ENCODE results near the gene TIGAR.

Gene TIGAR

DNA sequence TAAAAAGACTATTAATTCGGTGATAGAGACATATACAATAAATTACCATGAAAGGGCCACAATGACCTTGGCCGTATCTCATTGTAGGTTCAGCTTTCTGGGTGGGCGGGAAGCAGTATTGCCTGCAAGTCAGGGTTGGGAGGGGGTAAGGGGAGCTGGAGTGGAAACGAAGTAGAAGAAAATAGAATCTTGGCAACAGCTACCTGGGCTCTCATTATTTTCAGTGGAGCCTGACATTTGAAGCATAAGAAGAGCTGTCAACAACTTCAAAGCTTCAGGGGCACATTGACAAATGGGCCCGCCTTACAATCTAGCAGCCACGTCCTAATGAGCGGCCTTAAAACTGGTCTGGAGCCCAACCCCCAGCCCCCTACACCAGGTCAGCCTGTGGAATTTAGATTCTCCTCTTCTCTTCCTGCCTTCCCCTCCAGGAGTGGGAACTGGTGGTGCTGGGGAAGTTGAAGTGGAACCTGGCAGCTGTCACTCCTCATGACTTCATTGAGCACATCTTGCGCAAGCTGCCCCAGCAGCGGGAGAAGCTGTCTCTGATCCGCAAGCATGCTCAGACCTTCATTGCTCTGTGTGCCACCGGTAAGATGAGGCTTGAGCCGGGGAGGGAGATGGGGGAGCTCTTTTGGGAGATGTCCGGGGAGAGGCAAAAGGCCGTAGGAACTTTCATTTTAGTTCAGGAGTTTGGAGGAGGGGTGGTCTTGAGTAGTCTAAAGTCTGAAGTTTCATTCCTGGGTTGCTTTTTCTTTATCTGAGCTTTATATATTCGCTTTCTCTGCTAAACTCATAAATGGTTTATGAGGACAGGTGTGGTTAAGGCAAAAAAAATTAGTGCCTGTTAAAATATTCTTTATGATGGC lies 42.5 kb upstream of the TIGAR start:
- TF ChIP-seq POLR2A (IDR thresholded peaks at IDR 0.05; ENCODE audit: low read length) (no peak), GATA1 (IDR thresholded peaks at IDR 0.05; ENCODE audit: low read depth, low read length) (no peak)
- no peak for DNase-seq

DNA sequence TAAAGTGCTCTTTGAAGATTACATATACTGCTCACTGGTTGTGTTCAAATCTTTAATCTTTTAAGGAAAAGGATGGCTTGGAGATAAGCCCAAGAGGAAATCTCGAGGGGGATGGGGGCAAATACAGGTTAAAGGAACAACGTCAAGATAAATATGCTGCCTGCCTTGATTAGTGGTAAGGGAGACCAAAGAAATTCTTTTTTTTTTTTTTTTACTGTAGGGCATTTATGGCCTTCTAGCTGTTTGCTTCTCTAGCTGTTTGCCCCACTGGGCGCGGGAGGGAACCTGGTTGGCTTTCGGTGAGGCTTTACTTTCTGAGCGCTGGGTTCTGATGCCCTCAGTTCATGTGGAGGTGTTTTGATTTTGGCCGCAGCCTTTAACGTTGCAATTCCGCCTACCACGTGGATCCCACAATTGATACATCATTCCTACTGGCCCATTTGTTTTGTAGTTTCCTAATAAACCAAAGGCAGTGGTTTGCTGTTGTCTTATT lies 41.8 kb upstream of the TIGAR start:
- TF ChIP-seq POLR2A (IDR thresholded peaks at IDR 0.05; ENCODE audit: low read length) (no peak), GATA1 (IDR thresholded peaks at IDR 0.05; ENCODE audit: low read depth, low read length) (no peak)

DNA sequence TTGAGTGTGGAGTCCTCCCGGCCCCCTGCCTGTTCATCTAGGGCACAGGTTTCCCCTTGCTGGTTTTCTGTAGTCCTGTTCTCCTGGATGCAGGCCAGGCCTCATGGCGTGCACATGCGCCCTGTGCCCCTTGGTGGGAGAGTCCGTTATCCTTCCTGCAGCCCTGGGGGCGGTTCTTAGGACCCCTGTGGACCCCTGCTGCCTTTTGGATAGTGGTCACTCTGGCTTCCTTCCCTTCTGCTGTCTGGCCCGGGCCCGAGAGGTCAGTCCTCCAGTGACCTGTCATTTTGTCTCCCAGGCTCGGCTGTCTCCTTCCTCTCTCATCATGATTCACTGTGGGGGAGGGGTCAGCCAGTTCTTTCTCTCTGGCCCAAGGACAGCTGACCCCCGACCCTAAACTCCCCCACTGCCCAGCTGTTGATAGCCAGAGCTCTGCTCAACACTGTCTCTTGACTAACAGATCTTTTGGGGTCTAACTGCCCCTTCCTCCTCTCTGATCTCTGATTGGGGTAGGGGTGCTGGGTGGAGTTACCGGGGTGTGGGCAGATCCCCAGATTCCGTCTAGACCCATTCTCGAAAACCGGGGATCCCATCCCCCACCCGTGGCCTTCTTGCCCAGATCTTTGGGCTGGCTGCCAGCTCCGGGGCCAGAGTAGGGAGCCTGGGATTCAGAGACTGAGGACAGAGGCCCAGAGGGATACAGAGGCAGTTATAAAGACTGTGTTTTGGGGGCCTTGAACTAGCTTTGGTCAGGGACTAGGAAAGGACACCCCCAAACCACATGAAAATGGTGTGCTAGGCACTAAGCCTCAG lies 40.5 kb upstream of the TIGAR start:
- TF ChIP-seq GATA1 (IDR thresholded peaks at IDR 0.05; ENCODE audit: low read depth, low read length) (no peak), POLR2A (IDR thresholded peaks at IDR 0.05; ENCODE audit: low read length) (no peak)
- no peak for DNase-seq

More for the DNA sequence above, 41.8 kb upstream of the TIGAR start:
- no peak for DNase-seq

DNA sequence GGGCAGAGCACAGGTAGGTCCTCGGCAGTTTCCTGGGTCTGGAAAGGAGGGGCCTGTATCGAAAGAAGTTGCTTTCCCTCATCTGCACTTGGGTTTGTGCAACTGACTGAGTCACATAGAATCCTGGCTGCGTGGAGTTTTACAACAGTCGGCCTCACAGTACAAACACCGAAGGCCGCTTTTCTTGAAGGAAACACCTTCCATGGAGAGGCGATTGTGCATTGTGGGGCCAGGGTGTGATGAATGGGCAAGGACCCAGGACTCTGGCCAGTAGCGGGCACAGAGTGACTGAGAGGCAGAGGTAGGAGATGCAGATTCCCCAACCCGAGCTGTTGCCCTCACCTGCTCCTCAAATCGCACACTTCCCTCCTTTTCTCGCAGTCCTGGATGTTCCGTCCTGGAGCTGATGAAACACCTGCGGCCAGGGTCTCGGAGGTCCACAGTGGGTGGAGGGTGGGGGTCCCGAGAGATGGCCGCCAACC lies 39.8 kb upstream of the TIGAR start:
- TF ChIP-seq POLR2A (IDR thresholded peaks at IDR 0.05; ENCODE audit: low read length) (no peak), GATA1 (IDR thresholded peaks at IDR 0.05; ENCODE audit: low read depth, low read length) (no peak)
- no peak for DNase-seq

DNA sequence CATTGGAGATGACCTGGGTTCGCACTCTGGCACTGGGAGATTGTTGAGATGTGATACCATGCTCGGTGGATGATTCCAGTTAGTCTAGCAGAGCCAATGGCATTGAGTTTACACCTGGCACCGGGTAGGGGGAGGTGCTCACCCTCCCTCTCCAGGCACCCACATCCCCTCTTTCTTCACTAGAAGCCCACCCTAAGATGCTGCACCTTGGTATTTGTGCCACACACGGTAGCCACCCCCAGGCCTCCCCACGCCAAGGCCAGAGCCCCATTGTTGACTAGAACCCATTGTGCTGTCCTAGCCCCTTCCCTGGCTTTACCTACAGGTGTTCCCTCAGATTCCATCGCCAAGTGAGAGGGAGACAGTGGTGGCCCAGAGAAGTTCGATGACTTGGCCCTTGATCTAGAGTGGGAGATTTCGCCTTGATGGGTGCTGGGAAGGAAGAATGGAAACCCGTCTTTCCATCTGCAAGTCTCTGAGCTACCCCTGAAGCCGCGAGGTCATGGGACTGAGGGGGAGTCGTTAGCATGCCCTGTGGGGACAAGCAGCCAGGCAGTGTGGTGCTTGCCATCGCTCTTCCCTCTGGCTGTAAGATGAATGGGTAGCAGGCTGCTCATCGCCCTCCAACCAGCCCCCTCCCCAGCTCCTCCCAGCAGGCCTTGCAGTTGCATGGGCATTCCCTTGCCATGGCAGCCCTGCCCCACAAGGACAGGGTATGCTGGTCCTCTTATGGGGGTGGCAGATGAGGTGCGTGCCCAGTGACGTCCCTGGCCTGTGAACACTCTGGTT lies 38.7 kb upstream of the TIGAR start:
- DNase-seq = no peak
- no peak for TF ChIP-seq GATA1 (IDR thresholded peaks at IDR 0.05; ENCODE audit: low read depth, low read length)
- TF ChIP-seq POLR2A (IDR thresholded peaks at IDR 0.05; ENCODE audit: low read length) = no peak

DNA sequence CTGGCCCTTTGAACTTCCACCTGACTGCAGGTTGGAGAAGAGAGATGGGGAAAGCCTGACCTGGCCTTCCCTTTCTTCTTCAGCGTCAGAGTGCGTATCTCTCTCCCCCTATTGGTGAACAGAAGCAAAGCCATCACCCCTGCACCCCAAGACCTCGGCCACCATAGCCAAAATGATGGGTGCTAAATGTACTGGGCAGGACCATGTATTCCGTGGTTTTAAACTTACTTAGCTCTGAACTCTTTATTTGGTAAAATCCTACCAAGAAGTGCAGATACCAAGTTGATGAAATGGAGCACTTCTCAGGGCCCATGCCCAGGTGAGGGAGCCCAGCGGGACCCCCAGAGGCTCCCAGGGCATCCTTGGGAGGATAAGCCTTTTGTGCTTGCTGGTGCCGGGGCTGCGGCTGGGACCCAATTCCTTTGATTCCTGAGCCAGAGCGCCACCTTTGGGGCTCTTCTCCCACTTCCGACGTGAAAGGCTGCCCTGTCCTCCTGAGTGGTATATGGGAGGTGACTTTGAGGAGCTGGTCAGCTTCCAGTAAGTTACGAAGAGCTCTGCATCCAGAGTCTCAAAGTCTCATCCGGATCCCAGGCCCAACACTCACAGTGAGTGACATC lies 38.0 kb upstream of the TIGAR start:
- DNase-seq = no peak
- TF ChIP-seq POLR2A (IDR thresholded peaks at IDR 0.05; ENCODE audit: low read length) = no peak
- no peak for TF ChIP-seq GATA1 (IDR thresholded peaks at IDR 0.05; ENCODE audit: low read depth, low read length)

DNA sequence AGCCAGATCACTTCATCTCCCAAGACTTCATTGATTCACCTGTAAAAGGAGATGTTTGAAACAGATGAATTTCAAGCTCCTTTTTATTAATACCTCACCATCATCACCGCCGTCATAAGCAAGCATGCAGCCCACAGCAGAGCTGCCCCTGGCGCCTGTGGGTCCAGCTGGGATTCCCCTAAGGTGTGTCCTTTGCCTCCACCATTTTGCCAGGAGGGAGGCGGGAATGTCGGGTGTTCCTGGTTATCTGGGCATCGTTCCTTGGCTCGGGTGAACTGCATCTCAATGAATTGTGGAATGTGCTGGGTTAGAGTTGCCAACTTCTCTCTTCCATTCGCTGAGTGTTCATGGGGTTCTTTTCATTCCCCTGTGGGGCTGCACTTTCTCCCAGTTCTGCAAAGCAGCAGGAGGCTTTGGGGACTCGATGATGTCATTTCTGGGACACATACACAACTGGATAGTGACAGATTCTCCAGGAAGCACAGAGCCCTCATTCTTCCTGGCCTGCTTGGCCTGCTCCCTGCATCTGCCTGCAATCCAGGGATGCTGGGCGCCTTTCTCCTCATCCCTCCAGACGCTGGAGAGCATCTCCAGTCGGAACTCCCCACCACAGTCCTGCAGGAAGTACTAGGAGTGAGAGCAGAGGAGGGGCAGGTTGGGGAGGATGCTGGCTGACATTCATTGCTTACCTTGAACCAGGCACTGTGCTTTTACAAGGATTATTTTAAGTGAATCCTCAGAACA lies 37.3 kb upstream of the TIGAR start:
- TF ChIP-seq POLR2A (IDR thresholded peaks at IDR 0.05; ENCODE audit: low read length) = no peak
- no peak for TF ChIP-seq GATA1 (IDR thresholded peaks at IDR 0.05; ENCODE audit: low read depth, low read length)
- no peak for DNase-seq

DNA sequence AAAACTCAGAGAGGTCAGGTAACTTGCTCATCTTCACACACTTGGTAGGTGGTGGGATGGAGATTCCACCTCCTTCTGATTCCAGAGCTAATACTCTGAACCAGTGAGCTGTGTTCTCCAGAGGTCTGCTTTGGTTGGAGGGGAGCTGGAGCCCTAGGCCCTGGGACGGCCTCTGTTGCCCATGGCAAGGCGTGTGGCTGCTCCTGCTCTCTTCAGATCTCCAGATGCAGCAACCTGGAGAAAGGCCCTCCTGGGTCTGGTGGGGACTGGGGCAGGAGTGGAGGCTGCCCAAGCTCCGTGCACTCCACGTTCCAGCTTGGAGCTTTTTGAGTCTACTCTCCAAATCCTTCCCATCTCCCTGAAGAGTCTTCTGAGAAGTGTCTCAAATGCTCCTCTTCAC lies 36.7 kb upstream of the TIGAR start:
- DNase-seq = no peak
- TF ChIP-seq GATA1 (IDR thresholded peaks at IDR 0.05; ENCODE audit: low read depth, low read length) (no peak), POLR2A (IDR thresholded peaks at IDR 0.05; ENCODE audit: low read length) (no peak)

DNA sequence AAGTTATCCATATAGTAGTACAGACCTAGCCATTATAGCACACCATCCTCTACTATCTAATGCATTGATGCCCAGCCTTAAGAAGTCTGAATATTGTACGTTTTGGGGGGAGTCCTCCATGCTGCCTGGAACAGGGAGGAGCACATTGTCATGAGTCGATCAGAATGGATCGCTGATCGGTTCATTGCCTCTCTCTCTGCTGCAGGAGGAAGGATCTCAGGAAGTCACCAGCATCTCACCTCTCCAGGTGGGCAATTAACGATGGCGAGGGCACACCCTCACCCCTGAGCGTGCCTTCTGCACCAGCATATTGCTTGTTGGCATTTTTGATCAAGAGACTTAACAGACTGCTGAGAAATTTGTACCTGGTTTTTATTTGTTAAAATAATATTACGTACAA lies 35.9 kb upstream of the TIGAR start:
- TF ChIP-seq POLR2A (IDR thresholded peaks at IDR 0.05; ENCODE audit: low read length) (no peak), GATA1 (IDR thresholded peaks at IDR 0.05; ENCODE audit: low read depth, low read length) (no peak)
- DNase-seq = no peak

DNA sequence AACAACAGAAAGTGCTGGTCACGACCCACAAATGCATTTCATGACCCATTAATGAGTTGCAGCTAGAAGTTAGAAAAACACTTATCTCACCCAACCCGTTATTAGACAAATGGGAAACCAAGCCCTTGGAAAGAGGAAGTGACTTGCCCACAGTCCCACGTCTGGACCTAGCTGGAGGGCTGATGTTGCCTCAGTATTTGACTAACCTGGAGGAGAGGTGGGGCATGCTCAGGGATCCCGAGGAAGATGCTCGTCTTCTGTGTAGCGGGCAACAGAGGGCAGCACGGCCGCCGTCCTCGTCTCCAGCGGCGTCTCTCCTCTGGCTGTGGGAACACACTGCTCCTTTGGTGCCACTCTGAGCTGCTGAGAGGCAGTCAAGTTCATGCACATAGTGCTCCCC lies 34.8 kb upstream of the TIGAR start:
- no peak for DNase-seq
- no peak for TF ChIP-seq POLR2A (IDR thresholded peaks at IDR 0.05; ENCODE audit: low read length)
- no peak for TF ChIP-seq GATA1 (IDR thresholded peaks at IDR 0.05; ENCODE audit: low read depth, low read length)

DNA sequence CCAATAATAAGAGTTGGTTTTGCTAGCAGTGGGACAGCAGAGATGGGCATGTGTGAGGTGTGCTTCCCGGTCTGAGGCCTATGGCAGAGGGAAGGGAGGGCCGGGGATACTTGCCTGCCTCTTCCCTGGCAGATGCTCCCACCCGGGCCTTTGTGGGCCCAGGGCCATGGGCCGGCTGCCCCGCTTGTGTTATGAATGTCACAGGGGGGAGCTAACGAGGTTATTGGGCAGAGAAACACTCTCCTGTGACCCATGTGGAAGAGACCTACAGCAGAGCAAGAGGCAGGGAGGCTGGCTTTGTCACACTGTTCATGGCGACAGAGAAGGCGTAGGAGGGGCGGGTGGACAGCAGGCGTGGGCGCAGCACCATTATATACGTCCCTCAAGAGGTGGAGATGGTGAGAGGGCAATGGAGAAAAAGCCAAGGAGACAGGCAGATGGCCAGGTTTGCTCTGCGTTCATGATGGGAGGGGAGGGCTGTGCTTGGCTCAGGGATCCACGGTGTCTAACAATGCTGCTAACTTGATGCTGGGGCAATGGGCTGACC lies 34.2 kb upstream of the TIGAR start:
- no peak for DNase-seq
- TF ChIP-seq GATA1 (IDR thresholded peaks at IDR 0.05; ENCODE audit: low read depth, low read length) (no peak), POLR2A (IDR thresholded peaks at IDR 0.05; ENCODE audit: low read length) (peak; percentile 21)
